Urinary bladder (tissue), 4 donors: ENCODE measurements around the gene COX7A1. TPM values are rescaled to one million over a fixed set of nuclear protein-coding genes. Genes with fewer than 3 reads are reported as not detected.

Experiments used
- DNase-seq: peaks from one replicate; pipeline ENCODE4 v3.0.0-alpha.2; 2015; ENCODE audit errors: extremely low spot score
- H3K27ac ChIP-seq: one replicate; pipeline ENCODE4 v1.5.1; 2013; ENCODE audit warnings: low read depth, mild to moderate bottlenecking, moderate library complexity
- H3K36me3 ChIP-seq: one replicate; pipeline ENCODE4 v1.6.1; 2013; ENCODE audit warnings: mild to moderate bottlenecking, moderate library complexity; ENCODE audit not compliant: insufficient read depth
- H3K4me1 ChIP-seq: one replicate; pipeline ENCODE4 v1.6.1; 2013; ENCODE audit warnings: mild to moderate bottlenecking, moderate library complexity; ENCODE audit not compliant: insufficient read depth
- H3K4me3 ChIP-seq: one replicate; pipeline ENCODE4 v1.5.1; 2013; ENCODE audit warnings: low read depth, low read length
- WGBS: extraction: QIAGEN DNeasy Blood & Tissue Kit; methylation state at CpG from one replicate; pipeline ENCODE4 v1.1.7; 2013; 5-methylcytosine and 5-hydroxymethylcytosine counted together
- polyA plus RNA-seq: library from polyadenylated mRNA; stranded (reverse); fragments of 200-250 nt; gene quantifications from one replicate; pipeline ENCODE4 v1.2.3, GENCODE V29; 2013
- total RNA-seq: library from RNA; depleted of rRNA; stranded (reverse); fragments of >200 nt; gene quantifications from one replicate; pipeline ENCODE4 v1.2.3, GENCODE V29; 2014
- donor health status: healthy with polysubstance abuse.
- donor health status: healthy.

The COX7A1 gene
- total and polyA plus RNA-seq, 2 donors = 15.1 to 92.0 TPM

GRCh38 chr19:36153126-36153525 lies 879 bp upstream of the COX7A1 start:
- no peak for DNase-seq
- Histone ChIP-seq H3K4me3 (no peak overlapping the region), H3K36me3 (peaks cover 2% of the 10 kb centered on the region), H3K4me1 (no peaks in the 10 kb centered on the region), H3K27ac (peak overlapping the region; percentile 99)
- WGBS = 90% methylated on average over 10 of the region's 10 CpGs

- no peak for DNase-seq
- Histone ChIP-seq H3K4me3 (peak overlapping the region; percentile 49), H3K27ac (peak overlapping the region; percentile 99), H3K36me3 (peaks cover 2% of the 10 kb centered on the region), H3K4me1 (no peaks in the 10 kb centered on the region)
- 26% methylated on average over 16 of the region's 16 CpGs for WGBS
These were observed 262 bp downstream of the COX7A1 start for GRCh38 chr19:36152019-36152351.

GRCh38 chr19:36151144-36152018 lies 866 bp downstream of the COX7A1 start:
- peak overlapping the region; percentile 99 for H3K27ac ChIP-seq
- H3K4me3 ChIP-seq = peak overlapping the region; percentile 49
- no peak for DNase-seq
- 28% methylated on average over 47 of the region's 47 CpGs for WGBS
- no peaks in the 10 kb centered on the region for H3K4me1 ChIP-seq
- peaks cover 2% of the 10 kb centered on the region for H3K36me3 ChIP-seq

GRCh38 chr19:36150586-36150985 lies 1.7 kb downstream of the COX7A1 start:
- Histone ChIP-seq H3K27ac (peak overlapping the region; percentile 99), H3K36me3 (peaks cover 2% of the 10 kb centered on the region), H3K4me3 (no peak overlapping the region), H3K4me1 (no peaks in the 10 kb centered on the region)
- no peak for DNase-seq
- 53% methylated on average over 5 of the region's 5 CpGs for WGBS

GRCh38 chr19:36149673-36150406 lies 2.4 kb downstream of the COX7A1 start:
- DNase-seq = no peak
- Histone ChIP-seq H3K27ac (no peak overlapping the region), H3K36me3 (peaks cover 2% of the 10 kb centered on the region), H3K4me3 (no peak overlapping the region), H3K4me1 (no peaks in the 10 kb centered on the region)
- 74% methylated on average over 13 of the region's 13 CpGs for WGBS

- H3K4me1 ChIP-seq = no peaks in the 10 kb centered on the region
- DNase-seq = no peak
- no peak overlapping the region for H3K4me3 ChIP-seq
- no peaks in the 10 kb centered on the region for H3K36me3 ChIP-seq
- WGBS = 96% methylated on average over 6 of the region's 6 CpGs
- H3K27ac ChIP-seq = no peak overlapping the region
These were observed 7.6 kb downstream of the COX7A1 start for GRCh38 chr19:36144624-36145023.

GRCh38 chr19:36142496-36142895 lies 9.8 kb downstream of the COX7A1 start:
- Histone ChIP-seq H3K27ac (no peak overlapping the region), H3K4me3 (no peak overlapping the region), H3K4me1 (no peaks in the 10 kb centered on the region), H3K36me3 (no peaks in the 10 kb centered on the region)
- no peak for DNase-seq
- 89% methylated on average over 9 of the region's 9 CpGs for WGBS

- Histone ChIP-seq H3K27ac (no peak overlapping the region), H3K4me3 (no peak overlapping the region), H3K36me3 (no peaks in the 10 kb centered on the region), H3K4me1 (no peaks in the 10 kb centered on the region)
- 93% methylated on average over 14 of the region's 14 CpGs for WGBS
- no peak for DNase-seq
These were observed 10.2 kb downstream of the COX7A1 start for GRCh38 chr19:36142046-36142445.

- Histone ChIP-seq H3K36me3 (no peaks in the 10 kb centered on the region), H3K27ac (peak overlapping the region; percentile 99), H3K4me1 (no peaks in the 10 kb centered on the region), H3K4me3 (peak overlapping the region; percentile 76)
- 20% methylated on average over 42 of the region's 42 CpGs for WGBS
- no peak for DNase-seq
These were observed 11.0 kb downstream of the COX7A1 start for GRCh38 chr19:36141039-36141927.

- Histone ChIP-seq H3K4me1 (no peaks in the 10 kb centered on the region), H3K4me3 (peak overlapping the region; percentile 76), H3K36me3 (no peaks in the 10 kb centered on the region), H3K27ac (peak overlapping the region; percentile 99)
- WGBS = under 1% methylated on average over 31 of the region's 31 CpGs
- no peak for DNase-seq
These were observed 11.8 kb downstream of the COX7A1 start for GRCh38 chr19:36140304-36141038.

GRCh38 chr19:36139473-36140303 lies 12.6 kb downstream of the COX7A1 start, which contains the start of gene CAPNS1:
CAPNS1 (plus strand) TSS chr19:36140066; CDS start chr19:36141012, 946 bp downstream.
- H3K27ac ChIP-seq = peak within 1 kb of the TSS; percentile 99
- DNase-seq = peak; percentile 94
- H3K36me3 ChIP-seq = no peaks in the 10 kb centered on the region
- H3K4me3 ChIP-seq = peak within 1 kb of the TSS; percentile 76
- WGBS = under 1% methylated on average over 75 of the region's 75 CpGs
- H3K4me1 ChIP-seq = no peaks in the 10 kb centered on the region

- H3K36me3 ChIP-seq = no peaks in the 10 kb centered on the region
- WGBS = 54% methylated on average over 7 of the region's 7 CpGs
- no peak for DNase-seq
These were observed 13.2 kb downstream of the COX7A1 start for GRCh38 chr19:36139120-36139472.

More at GRCh38 chr19:36139120-36139472, 13.2 kb downstream of the COX7A1 start:
- H3K4me1 ChIP-seq = no peaks in the 10 kb centered on the region
- H3K27ac ChIP-seq = peak overlapping the region; percentile 99
- H3K4me3 ChIP-seq = peak overlapping the region; percentile 76
